ENCODE measurements around the gene TSEN15. TPM values are rescaled to one million over a fixed set of nuclear protein-coding genes. Genes with fewer than 3 reads are reported as not detected.

TSEN15 gene
- polyA plus RNA-seq, 1 donor (not counting 4 experiments of a cell fraction or from before 2014, with no cell fraction given): 46.7 TPM

DNA sequence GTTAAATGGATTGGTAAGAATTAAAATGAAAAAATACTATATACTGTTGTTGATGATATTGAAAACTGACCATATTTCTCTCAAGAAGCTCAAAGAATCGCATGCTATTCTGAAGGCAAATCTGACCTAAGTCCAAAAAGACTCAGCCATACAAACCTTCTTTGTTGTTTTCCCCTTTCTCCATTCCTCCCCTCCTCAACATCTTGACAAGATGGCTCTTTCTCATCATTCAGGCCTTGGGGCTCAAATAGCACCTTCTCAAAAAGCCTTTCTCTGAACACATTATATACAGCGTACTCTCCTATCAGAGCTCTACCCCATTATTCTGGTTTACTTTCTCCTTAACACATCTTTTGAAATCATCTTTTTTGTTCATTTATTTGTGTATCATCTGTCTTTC, 31.2 kb upstream of the TSEN15 start:
- TF ChIP-seq, protein P1, sequence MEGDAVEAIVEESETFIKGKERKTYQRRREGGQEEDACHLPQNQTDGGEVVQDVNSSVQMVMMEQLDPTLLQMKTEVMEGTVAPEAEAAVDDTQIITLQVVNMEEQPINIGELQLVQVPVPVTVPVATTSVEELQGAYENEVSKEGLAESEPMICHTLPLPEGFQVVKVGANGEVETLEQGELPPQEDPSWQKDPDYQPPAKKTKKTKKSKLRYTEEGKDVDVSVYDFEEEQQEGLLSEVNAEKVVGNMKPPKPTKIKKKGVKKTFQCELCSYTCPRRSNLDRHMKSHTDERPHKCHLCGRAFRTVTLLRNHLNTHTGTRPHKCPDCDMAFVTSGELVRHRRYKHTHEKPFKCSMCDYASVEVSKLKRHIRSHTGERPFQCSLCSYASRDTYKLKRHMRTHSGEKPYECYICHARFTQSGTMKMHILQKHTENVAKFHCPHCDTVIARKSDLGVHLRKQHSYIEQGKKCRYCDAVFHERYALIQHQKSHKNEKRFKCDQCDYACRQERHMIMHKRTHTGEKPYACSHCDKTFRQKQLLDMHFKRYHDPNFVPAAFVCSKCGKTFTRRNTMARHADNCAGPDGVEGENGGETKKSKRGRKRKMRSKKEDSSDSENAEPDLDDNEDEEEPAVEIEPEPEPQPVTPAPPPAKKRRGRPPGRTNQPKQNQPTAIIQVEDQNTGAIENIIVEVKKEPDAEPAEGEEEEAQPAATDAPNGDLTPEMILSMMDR (optimal IDR thresholded peaks at IDR 0.05 in 1 of 3, IDR thresholded peaks at IDR 0.05 in 1 of 3, conservative IDR thresholded peaks at IDR 0.05 in 1 of 3; ENCODE audit: extremely low read depth in 1 of 3, insufficient read depth in 2 of 3, low read length in 3 of 3): no peak
- no peak for TF ChIP-seq EZH2 (IDR thresholded peaks at IDR 0.05; ENCODE audit: low read length)

DNA sequence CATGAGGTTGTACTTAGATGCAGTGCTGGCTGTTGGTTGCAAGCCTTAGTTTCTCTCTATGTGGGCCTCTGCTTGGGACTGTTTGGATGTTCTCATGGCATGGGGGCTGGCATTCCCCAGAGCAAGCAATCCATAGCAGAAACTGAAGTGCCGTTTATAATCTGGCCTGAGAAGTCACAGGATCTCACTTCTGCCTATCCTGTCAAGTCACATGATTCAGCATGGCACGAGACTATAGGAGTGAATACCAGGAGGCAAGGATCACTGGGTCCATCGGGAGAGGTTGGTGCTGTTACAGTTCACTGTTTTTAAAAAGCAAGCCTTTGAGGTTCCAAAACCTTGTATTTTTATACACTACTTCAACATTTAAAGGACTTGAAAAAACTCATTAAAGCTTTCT, 30.7 kb upstream of the TSEN15 start:
- no peaks in the 10 kb centered on the region for H3K9me3 ChIP-seq (ENCODE audit: control insufficient read depth, low read depth, low read length)
- H3K9ac ChIP-seq (ENCODE audit: control insufficient read depth, extremely low read depth, insufficient read depth, low read length): no peak overlapping the region
- no peak overlapping the region for H3K4me3 ChIP-seq (ENCODE audit: control insufficient read depth in 2 of 3, extremely low read depth in 1 of 3, insufficient read depth in 2 of 3, low read depth in 1 of 3, low read length in 3 of 3)
- no peaks in the 10 kb centered on the region for H3K36me3 ChIP-seq (ENCODE audit: control insufficient read depth in 2 of 2, extremely low read depth in 1 of 2, insufficient read depth in 2 of 2, low read length in 2 of 2)
- H3K4me2 ChIP-seq (ENCODE audit: control insufficient read depth, extremely low read depth, insufficient read depth, low read depth, low read length): no peak overlapping the region
- DNase-seq (ENCODE audit: low read depth, low spot score) (no peak), FAIRE-seq (no peak)
- H3K27me3 ChIP-seq (ENCODE audit: control insufficient read depth, extremely low read depth, insufficient read depth, low read length): peaks cover 10% of the 10 kb centered on the region
- TF ChIP-seq, protein P1 (optimal IDR thresholded peaks at IDR 0.05 in 1 of 3, IDR thresholded peaks at IDR 0.05 in 1 of 3, conservative IDR thresholded peaks at IDR 0.05 in 1 of 3; ENCODE audit: extremely low read depth in 1 of 3, insufficient read depth in 2 of 3, low read length in 3 of 3): no peak
- no peak for TF ChIP-seq EZH2 (IDR thresholded peaks at IDR 0.05; ENCODE audit: low read length)
- peaks cover 4% of the 10 kb centered on the region for H3K4me1 ChIP-seq (ENCODE audit: control insufficient read depth, extremely low read depth, insufficient read depth, low read length)
- H4K20me1 ChIP-seq (ENCODE audit: control insufficient read depth, extremely low read depth, insufficient read depth, low read length): no peaks in the 10 kb centered on the region
- dilution Hi-C loops (cut with MboI; ENCODE audit: extremely low pct_ligation_motif_present, low sequenced_read_pairs): no loop called here
- H3K27ac ChIP-seq (ENCODE audit: control insufficient read depth, insufficient read depth, low read length): no peak overlapping the region
- H3K79me2 ChIP-seq (ENCODE audit: control insufficient read depth, insufficient read depth, low read length): no peaks in the 10 kb centered on the region
- no peak overlapping the region for H2AFZ ChIP-seq (ENCODE audit: control insufficient read depth, low read length)
- no peaks in the 10 kb centered on the region for H3K9me1 ChIP-seq (ENCODE audit: control insufficient read depth, extremely low read depth, insufficient read depth, low read length)

More for the DNA sequence above, 31.2 kb upstream of the TSEN15 start:
- dilution Hi-C loops (cut with MboI; ENCODE audit: extremely low pct_ligation_motif_present, low sequenced_read_pairs): no loop called here
- Histone ChIP-seq H3K27me3 (ENCODE audit: control insufficient read depth, extremely low read depth, insufficient read depth, low read length) (peaks cover 7% of the 10 kb centered on the region), H3K36me3 (ENCODE audit: control insufficient read depth in 2 of 2, extremely low read depth in 1 of 2, insufficient read depth in 2 of 2, low read length in 2 of 2) (no peaks in the 10 kb centered on the region), H2AFZ (ENCODE audit: control insufficient read depth, low read length) (no peak overlapping the region), H3K9me1 (ENCODE audit: control insufficient read depth, extremely low read depth, insufficient read depth, low read length) (no peaks in the 10 kb centered on the region), H3K9ac (ENCODE audit: control insufficient read depth, extremely low read depth, insufficient read depth, low read length) (no peak overlapping the region), H4K20me1 (ENCODE audit: control insufficient read depth, extremely low read depth, insufficient read depth, low read length) (no peaks in the 10 kb centered on the region), H3K27ac (ENCODE audit: control insufficient read depth, insufficient read depth, low read length) (no peak overlapping the region), H3K4me1 (ENCODE audit: control insufficient read depth, extremely low read depth, insufficient read depth, low read length) (peaks cover 4% of the 10 kb centered on the region), H3K4me2 (ENCODE audit: control insufficient read depth, extremely low read depth, insufficient read depth, low read depth, low read length) (no peak overlapping the region), H3K4me3 (ENCODE audit: control insufficient read depth in 2 of 3, extremely low read depth in 1 of 3, insufficient read depth in 2 of 3, low read depth in 1 of 3, low read length in 3 of 3) (no peak overlapping the region), H3K9me3 (ENCODE audit: control insufficient read depth, low read depth, low read length) (no peaks in the 10 kb centered on the region), H3K79me2 (ENCODE audit: control insufficient read depth, insufficient read depth, low read length) (no peaks in the 10 kb centered on the region)
- FAIRE-seq: no peak
- no peak for DNase-seq (ENCODE audit: low read depth, low spot score)

Data from keratinocyte (primary cell).